ENCODE measurements around the gene LCN9.
"Not testable (repeated sequence)": the region's sequence is repeated elsewhere in the genome, so short reads cannot be mapped to it uniquely, and the experiment has no call there.

The LCN9 gene

GRCh38 chr9:135661816-135662560 is 1.1 kb upstream of the LCN9 start:
- H3K4me3 Mint-ChIP-seq = no peak overlapping the region
- no peak for ATAC-seq (ENCODE audit: low read depth)
- DNase-seq (ENCODE audit: low spot score in 2 of 2) = no peak
- no peaks in the 10 kb centered on the region for H3K9me3 Mint-ChIP-seq
- peaks cover 10% of the 10 kb centered on the region for H3K27me3 Mint-ChIP-seq
- H3K4me1 Mint-ChIP-seq = no peaks in the 10 kb centered on the region
- no peak overlapping the region for H3K27ac Mint-ChIP-seq
- H3K36me3 Mint-ChIP-seq = no peaks in the 10 kb centered on the region

- no peak for ATAC-seq (ENCODE audit: low read depth)
- H3K4me3 Mint-ChIP-seq = no peak overlapping the region
- no peaks in the 10 kb centered on the region for H3K36me3 Mint-ChIP-seq
- peaks cover 9% of the 10 kb centered on the region for H3K27me3 Mint-ChIP-seq
- no peak overlapping the region for H3K27ac Mint-ChIP-seq
- no peaks in the 10 kb centered on the region for H3K9me3 Mint-ChIP-seq
- DNase-seq (ENCODE audit: low spot score in 2 of 2) = no peak
- no peaks in the 10 kb centered on the region for H3K4me1 Mint-ChIP-seq
Observed at GRCh38 chr9:135663451-135663770, 302 bp downstream of the LCN9 start.

GRCh38 chr9:135663857-135664256 is 748 bp downstream of the LCN9 start:
- DNase-seq (ENCODE audit: low spot score in 2 of 2) (no peak), ATAC-seq (ENCODE audit: low read depth) (no peak)
- no peaks in the 10 kb centered on the region for H3K9me3 Mint-ChIP-seq
- peaks cover 10% of the 10 kb centered on the region for H3K27me3 Mint-ChIP-seq
- H3K4me1 Mint-ChIP-seq = no peaks in the 10 kb centered on the region
- no peak overlapping the region for H3K27ac Mint-ChIP-seq
- no peak overlapping the region for H3K4me3 Mint-ChIP-seq
- H3K36me3 Mint-ChIP-seq = no peaks in the 10 kb centered on the region

GRCh38 chr9:135664266-135664665 is 1.2 kb downstream of the LCN9 start:
- H3K27me3 Mint-ChIP-seq = peaks cover 10% of the 10 kb centered on the region
- H3K27ac Mint-ChIP-seq = no peak overlapping the region
- H3K4me3 Mint-ChIP-seq = no peak overlapping the region
- no peaks in the 10 kb centered on the region for H3K36me3 Mint-ChIP-seq
- ATAC-seq (ENCODE audit: low read depth) = no peak
- no peaks in the 10 kb centered on the region for H3K4me1 Mint-ChIP-seq
- no peaks in the 10 kb centered on the region for H3K9me3 Mint-ChIP-seq
- no peak for DNase-seq (ENCODE audit: low spot score in 2 of 2)

- no peak for ATAC-seq (ENCODE audit: low read depth)
- no peaks in the 10 kb centered on the region for H3K36me3 Mint-ChIP-seq
- H3K27me3 Mint-ChIP-seq = peaks cover 10% of the 10 kb centered on the region
- no peak for DNase-seq (ENCODE audit: low spot score in 2 of 2)
- H3K4me1 Mint-ChIP-seq = no peaks in the 10 kb centered on the region
- H3K4me3 Mint-ChIP-seq = no peak overlapping the region
- no peak overlapping the region for H3K27ac Mint-ChIP-seq
- no peaks in the 10 kb centered on the region for H3K9me3 Mint-ChIP-seq
Observed at GRCh38 chr9:135664801-135665794, 2.0 kb downstream of the LCN9 start.

- peaks cover 10% of the 10 kb centered on the region for H3K27me3 Mint-ChIP-seq
- no peaks in the 10 kb centered on the region for H3K36me3 Mint-ChIP-seq
- H3K4me3 Mint-ChIP-seq = no peak overlapping the region
- DNase-seq (ENCODE audit: low spot score in 2 of 2) (no peak), ATAC-seq (ENCODE audit: low read depth) (no peak)
- H3K4me1 Mint-ChIP-seq = no peaks in the 10 kb centered on the region
- no peaks in the 10 kb centered on the region for H3K9me3 Mint-ChIP-seq
- H3K27ac Mint-ChIP-seq = no peak overlapping the region
Observed at GRCh38 chr9:135665795-135666189, 2.7 kb downstream of the LCN9 start.

- ATAC-seq (ENCODE audit: low read depth) = no peak
- Mint-ChIP-seq H3K9me3 (no peaks in the 10 kb centered on the region), H3K27me3 (peaks cover 10% of the 10 kb centered on the region), H3K27ac (no peak overlapping the region), H3K4me1 (no peaks in the 10 kb centered on the region), H3K36me3 (no peaks in the 10 kb centered on the region), H3K4me3 (no peak overlapping the region)
- DNase-seq (ENCODE audit: low spot score in 2 of 2) = no peak
Observed at GRCh38 chr9:135666534-135667462, 3.7 kb downstream of the LCN9 start.

- ATAC-seq (ENCODE audit: low read depth) (no peak), DNase-seq (ENCODE audit: low spot score in 2 of 2) (no peak)
- no peaks in the 10 kb centered on the region for H3K36me3 Mint-ChIP-seq
- H3K27ac Mint-ChIP-seq = no peak overlapping the region
- peaks cover 11% of the 10 kb centered on the region for H3K27me3 Mint-ChIP-seq
- H3K9me3 Mint-ChIP-seq = no peaks in the 10 kb centered on the region
- H3K4me3 Mint-ChIP-seq = no peak overlapping the region
- no peaks in the 10 kb centered on the region for H3K4me1 Mint-ChIP-seq
Observed at GRCh38 chr9:135667463-135668001, 4.4 kb downstream of the LCN9 start.

GRCh38 chr9:135669018-135669417 is 5.9 kb downstream of the LCN9 start:
- ATAC-seq (ENCODE audit: low read depth); H3K4me1 Mint-ChIP-seq; DNase-seq (ENCODE audit: low spot score in 2 of 2); H3K9me3 Mint-ChIP-seq; H3K27ac Mint-ChIP-seq; H3K36me3 Mint-ChIP-seq; H3K4me3 Mint-ChIP-seq: not testable (repeated sequence)
- peaks cover 11% of the 10 kb centered on the region for H3K27me3 Mint-ChIP-seq

- Mint-ChIP-seq H3K36me3 (no peaks in the 10 kb centered on the region), H3K4me3 (no peak overlapping the region), H3K27ac (no peak overlapping the region), H3K9me3 (no peaks in the 10 kb centered on the region), H3K27me3 (peaks cover 7% of the 10 kb centered on the region), H3K4me1 (no peaks in the 10 kb centered on the region)
- no peak for ATAC-seq (ENCODE audit: low read depth)
- no peak for DNase-seq (ENCODE audit: low spot score in 2 of 2)
Observed at GRCh38 chr9:135669616-135670285, 6.6 kb downstream of the LCN9 start.

- no peak for DNase-seq (ENCODE audit: low spot score in 2 of 2)
- no peaks in the 10 kb centered on the region for H3K9me3 Mint-ChIP-seq
- no peak overlapping the region for H3K4me3 Mint-ChIP-seq
- no peaks in the 10 kb centered on the region for H3K36me3 Mint-ChIP-seq
- no peak overlapping the region for H3K27ac Mint-ChIP-seq
- H3K27me3 Mint-ChIP-seq = peaks cover 5% of the 10 kb centered on the region
- no peaks in the 10 kb centered on the region for H3K4me1 Mint-ChIP-seq
- ATAC-seq (ENCODE audit: low read depth) = no peak
Observed at GRCh38 chr9:135670721-135671590, 7.8 kb downstream of the LCN9 start.

- Mint-ChIP-seq H3K36me3 (no peaks in the 10 kb centered on the region), H3K27me3 (peaks cover 5% of the 10 kb centered on the region), H3K4me3 (no peak overlapping the region), H3K4me1 (no peaks in the 10 kb centered on the region), H3K9me3 (no peaks in the 10 kb centered on the region), H3K27ac (no peak overlapping the region)
- ATAC-seq (ENCODE audit: low read depth) (no peak), DNase-seq (ENCODE audit: low spot score in 2 of 2) (no peak)
Observed at GRCh38 chr9:135671591-135672041, 8.5 kb downstream of the LCN9 start.

Measured in memory B cell (primary cell).